HG03460 (cell line): ENCODE measurements around the gene SPHK1.

Source experiments
- ATAC-seq: cut with Tn5 transposase; IDR thresholded peaks from one replicate; pipeline ENCODE4 v1.9.1; 2021; ENCODE audit not compliant: unreplicated experiment

Gene SPHK1

GRCh38 chr17:76431509-76431908 is 47.1 kb downstream of the SPHK1 start:
- ATAC-seq = no peak

- no peak for ATAC-seq
These were observed 47.6 kb downstream of the SPHK1 start for GRCh38 chr17:76432004-76432403.

GRCh38 chr17:76432712-76433336 is 48.4 kb downstream of the SPHK1 start:
- no peak for ATAC-seq

GRCh38 chr17:76433693-76434092 is 49.3 kb downstream of the SPHK1 start:
- no peak for ATAC-seq

GRCh38 chr17:76434870-76435269 is 50.5 kb downstream of the SPHK1 start:
- ATAC-seq = no peak

GRCh38 chr17:76435751-76436150 is 51.3 kb downstream of the SPHK1 start:
- no peak for ATAC-seq
